Subcutaneous abdominal adipose tissue (tissue), 5 donors: ENCODE measurements around the gene ARHGAP28.
"Not testable (repeated sequence)": the region's sequence is repeated elsewhere in the genome, so short reads cannot be mapped to it uniquely, and the experiment has no call there.

Experiments used
- H3K27ac ChIP-seq: one replicate; pipeline ENCODE4 v1.7.0; 2013; ENCODE audit warnings: low read depth, mild to moderate bottlenecking, inconsistent platforms, low read length, moderate library complexity
- H3K27me3 ChIP-seq, 5 donors: one replicate each; pipeline ENCODE4 v1.7.0; 2013; ENCODE audit warnings: low read length in 5 of 5, inconsistent platforms in 1 of 5; ENCODE audit not compliant: control insufficient read depth in 5 of 5, insufficient read depth in 4 of 5
- H3K36me3 ChIP-seq, 5 donors: one replicate each; pipeline ENCODE4 v1.7.0; 2013; ENCODE audit warnings: low read length in 5 of 5; ENCODE audit not compliant: control insufficient read depth in 5 of 5, insufficient read depth in 5 of 5
- H3K4me1 ChIP-seq, 5 donors: one replicate each; pipeline ENCODE4 v1.7.0; 2013; ENCODE audit warnings: low read length in 5 of 5, mild to moderate bottlenecking in 3 of 5, moderate library complexity in 1 of 5; ENCODE audit not compliant: control insufficient read depth in 5 of 5, insufficient read depth in 5 of 5
- H3K4me3 ChIP-seq, 5 donors: one replicate each; pipeline ENCODE4 v1.7.0; 2013; ENCODE audit warnings: low read length in 5 of 5, low read depth in 1 of 5
- H3K9ac ChIP-seq, 5 donors: one replicate each; pipeline ENCODE4 v1.7.0; 2013; ENCODE audit warnings: low read length in 5 of 5, mild to moderate bottlenecking in 4 of 5, moderate library complexity in 3 of 5
- H3K9me3 ChIP-seq, 5 donors: one replicate each; pipeline ENCODE4 v1.7.0; 2013; ENCODE audit warnings: low read length in 5 of 5; ENCODE audit not compliant: control insufficient read depth in 5 of 5
- donor health status: healthy.
- donor health status: healthy.
- donor health status: healthy.
- donor health status: healthy.
- donor health status: healthy.

ARHGAP28 gene

DNA sequence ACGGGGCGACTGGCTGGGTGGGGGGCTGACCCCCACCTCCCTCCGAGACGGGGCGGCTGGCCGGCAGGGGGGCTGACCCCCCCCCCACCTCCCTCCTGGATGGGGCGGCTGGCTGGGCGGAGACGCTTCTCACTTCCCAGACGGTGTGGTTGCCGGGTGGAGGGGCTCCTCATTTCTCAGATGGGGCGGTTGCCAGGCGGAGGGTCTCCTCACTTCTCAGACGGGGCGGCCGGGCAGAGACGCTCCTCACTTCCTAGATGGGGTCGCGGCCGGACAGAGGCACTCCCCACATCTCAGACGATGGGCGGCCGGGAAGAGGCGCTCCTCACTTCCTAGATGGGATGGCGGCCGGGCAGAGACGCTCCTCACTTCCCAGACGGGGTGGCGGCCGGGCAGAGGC lies 98.0 kb downstream of the ARHGAP28 start:
- peaks cover 4 to 10% (median 9%) of the 10 kb centered on the region in 5 donors for H3K36me3 ChIP-seq
- not testable (repeated sequence) for H3K9me3 ChIP-seq, H3K27me3 ChIP-seq, H3K9ac ChIP-seq, H3K4me1 ChIP-seq, H3K27ac ChIP-seq, H3K4me3 ChIP-seq

DNA sequence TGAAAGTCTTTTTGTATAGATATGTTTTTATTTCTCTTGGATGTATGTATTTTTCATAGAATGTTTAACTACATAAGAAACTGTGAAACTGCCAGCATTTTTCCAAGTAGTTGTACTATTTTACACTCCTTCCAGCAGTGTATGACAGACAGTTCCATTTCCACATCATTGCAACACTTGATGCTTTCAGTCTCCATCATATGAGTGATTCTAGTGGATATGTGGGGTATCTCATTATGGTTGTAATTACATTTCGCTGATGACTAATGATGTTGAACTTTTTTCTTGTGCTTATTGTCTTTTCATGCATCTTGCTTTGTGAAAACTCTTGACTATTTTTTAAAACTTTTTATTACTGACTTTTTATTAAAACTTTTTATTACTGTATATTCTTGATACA lies 101.4 kb downstream of the ARHGAP28 start:
- Histone ChIP-seq H3K36me3 (peaks cover 0 to 6% (median 3%) of the 10 kb centered on the region in 5 donors), H3K9ac (no peak overlapping the region), H3K9me3 (peaks cover 0 to 6% (median 0%) of the 10 kb centered on the region in 5 donors), H3K4me3 (no peak overlapping the region), H3K27me3 (no peaks in the 10 kb centered on the region), H3K27ac (no peak overlapping the region), H3K4me1 (no peaks in the 10 kb centered on the region)

DNA sequence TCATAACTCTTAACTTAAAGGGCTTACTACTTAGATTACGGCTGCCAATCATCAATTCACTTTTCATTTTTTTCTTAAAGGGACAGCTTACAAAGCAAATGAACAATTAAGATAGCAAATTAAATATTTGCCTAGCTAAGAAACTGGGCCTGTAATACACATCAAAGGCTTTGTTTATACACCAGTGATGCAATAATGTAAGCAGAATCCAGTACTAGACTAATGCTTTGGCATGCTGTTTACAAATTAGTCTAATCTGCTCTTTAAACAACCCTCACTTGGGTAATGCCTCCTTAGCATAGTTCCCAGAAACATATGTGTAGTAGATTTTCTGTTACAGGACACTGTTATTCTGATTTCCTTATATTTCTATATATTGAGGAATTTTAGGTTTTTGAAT lies 105.8 kb downstream of the ARHGAP28 start:
- no peaks in the 10 kb centered on the region for H3K4me1 ChIP-seq
- peaks cover 0 to 16% (median 3%) of the 10 kb centered on the region in 5 donors for H3K36me3 ChIP-seq
- no peak overlapping the region for H3K9ac ChIP-seq
- H3K27me3 ChIP-seq = no peaks in the 10 kb centered on the region
- no peak overlapping the region for H3K4me3 ChIP-seq
- peaks cover 0 to 6% (median 0%) of the 10 kb centered on the region in 5 donors for H3K9me3 ChIP-seq
- no peak overlapping the region for H3K27ac ChIP-seq

DNA sequence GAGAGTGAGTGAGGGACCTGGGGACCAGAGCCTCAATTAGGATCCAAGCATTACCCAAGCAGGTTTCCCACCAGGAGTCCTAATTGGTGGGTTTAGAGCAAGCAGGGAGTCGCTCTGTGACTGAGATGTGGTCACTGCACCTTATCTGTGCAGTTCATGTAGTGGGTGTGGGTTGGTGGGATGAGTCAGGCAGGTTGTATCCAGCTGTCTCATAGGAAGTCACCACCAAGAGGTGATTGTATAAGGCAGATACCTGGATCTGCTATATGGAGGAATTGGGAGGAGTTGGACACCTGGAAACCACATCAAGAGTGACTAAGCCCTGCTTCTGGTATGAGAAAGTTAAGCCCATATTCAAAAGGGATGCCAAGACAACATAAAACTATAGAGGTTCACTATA lies 106.8 kb downstream of the ARHGAP28 start:
- no peaks in the 10 kb centered on the region for H3K4me1 ChIP-seq
- no peak overlapping the region for H3K4me3 ChIP-seq
- H3K9ac ChIP-seq = no peak overlapping the region
- H3K36me3 ChIP-seq = peaks cover 0 to 16% (median 3%) of the 10 kb centered on the region in 5 donors
- no peak overlapping the region for H3K27ac ChIP-seq
- H3K9me3 ChIP-seq = peaks cover 0 to 6% (median 0%) of the 10 kb centered on the region in 5 donors
- H3K27me3 ChIP-seq = no peaks in the 10 kb centered on the region

DNA sequence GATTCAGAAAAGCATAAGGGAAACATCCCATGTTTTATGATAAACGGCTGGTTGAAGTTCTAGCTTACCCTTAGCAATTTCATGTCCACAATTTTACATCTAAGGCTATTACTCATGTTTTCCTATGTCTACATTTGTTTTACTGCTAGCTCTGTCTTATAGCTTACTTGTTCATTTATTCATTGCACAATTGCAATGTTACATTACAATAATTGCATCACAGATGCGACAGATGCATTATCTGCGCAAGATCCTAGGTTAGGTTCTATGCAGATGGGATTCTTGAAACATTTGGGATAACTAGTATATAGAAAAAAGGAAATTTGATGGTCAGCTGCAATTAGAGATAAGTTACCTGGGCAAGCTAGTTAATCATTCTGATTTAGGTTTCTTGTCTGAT lies 108.4 kb downstream of the ARHGAP28 start:
- no peak overlapping the region for H3K4me3 ChIP-seq
- no peaks in the 10 kb centered on the region for H3K9me3 ChIP-seq

DNA sequence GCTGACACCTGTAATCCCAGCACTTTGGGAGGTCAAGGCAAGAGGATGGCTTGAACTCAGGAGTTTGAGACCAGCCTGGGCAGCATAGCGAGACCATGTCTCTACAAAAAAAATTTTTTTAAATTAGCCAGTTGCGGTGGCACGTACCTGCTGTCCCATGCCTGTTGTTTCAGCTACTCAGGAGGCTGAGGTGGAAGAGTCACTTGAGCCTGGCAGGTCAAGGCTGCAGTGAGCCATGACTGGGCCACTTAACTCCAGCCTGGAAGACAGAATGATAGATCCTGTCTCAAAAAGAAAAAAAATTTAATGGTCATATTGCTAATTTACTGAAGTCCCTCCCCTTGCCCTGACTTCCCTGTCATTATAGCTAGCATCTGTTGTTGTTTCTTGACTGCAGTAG lies 112.6 kb downstream of the ARHGAP28 start:
- H3K4me1 ChIP-seq = no peaks in the 10 kb centered on the region
- peaks cover 0 to 12% (median under 1%) of the 10 kb centered on the region in 5 donors for H3K36me3 ChIP-seq
- H3K9me3 ChIP-seq = no peaks in the 10 kb centered on the region
- H3K4me3 ChIP-seq = no peak overlapping the region
- H3K27ac ChIP-seq = no peak overlapping the region
- H3K27me3 ChIP-seq = no peaks in the 10 kb centered on the region
- no peak overlapping the region for H3K9ac ChIP-seq

More for the DNA sequence above, 108.4 kb downstream of the ARHGAP28 start:
- no peak overlapping the region for H3K27ac ChIP-seq
- H3K9ac ChIP-seq = no peak overlapping the region
- H3K27me3 ChIP-seq = no peaks in the 10 kb centered on the region
- peaks cover 0 to 12% (median 3%) of the 10 kb centered on the region in 5 donors for H3K36me3 ChIP-seq
- no peaks in the 10 kb centered on the region for H3K4me1 ChIP-seq

DNA sequence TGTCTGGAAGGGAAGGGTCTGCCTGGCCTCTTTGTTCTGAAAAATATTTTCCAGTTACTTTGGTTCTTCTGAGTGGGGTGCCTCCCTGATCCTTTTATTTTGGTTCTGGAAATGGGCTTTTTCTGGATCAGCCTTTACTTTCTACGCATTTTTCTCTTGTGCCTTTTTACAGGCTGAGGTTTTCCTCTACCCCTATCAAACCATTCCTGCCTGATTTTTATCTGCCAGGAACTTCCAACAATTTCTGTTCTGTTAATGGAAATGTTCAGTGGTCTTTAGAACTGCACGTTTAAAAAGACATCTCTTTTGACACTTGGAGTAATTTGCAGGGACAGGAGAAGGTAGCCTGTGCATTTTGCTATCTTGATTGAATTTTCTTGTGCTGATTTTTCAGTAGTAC lies 113.8 kb downstream of the ARHGAP28 start:
- H3K27me3 ChIP-seq = no peaks in the 10 kb centered on the region
- no peak overlapping the region for H3K9ac ChIP-seq
- H3K9me3 ChIP-seq = no peaks in the 10 kb centered on the region
- H3K4me3 ChIP-seq = no peak overlapping the region
- H3K4me1 ChIP-seq = no peaks in the 10 kb centered on the region
- H3K27ac ChIP-seq = no peak overlapping the region
- peaks cover 0 to 6% (median 0%) of the 10 kb centered on the region in 5 donors for H3K36me3 ChIP-seq

DNA sequence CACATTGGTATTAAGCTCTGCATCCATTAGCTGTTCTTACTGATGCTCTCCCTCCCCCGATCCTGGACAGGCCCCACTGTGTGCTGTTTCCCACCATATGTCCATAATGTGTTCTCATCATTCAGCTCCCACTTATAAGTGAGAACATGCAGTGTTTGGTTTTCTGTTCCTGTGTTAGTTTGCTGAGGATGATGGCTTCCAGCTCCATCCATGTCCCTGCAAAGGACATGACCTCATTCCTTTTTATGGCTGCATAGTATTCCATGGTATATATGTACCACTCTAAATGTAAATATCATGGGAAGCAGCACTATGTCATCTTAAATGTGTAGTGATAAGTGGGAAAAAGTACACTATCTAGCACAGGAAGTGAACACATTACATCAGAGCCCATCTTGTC lies 116.0 kb downstream of the ARHGAP28 start:
- not testable (repeated sequence) for H3K27ac ChIP-seq, H3K9me3 ChIP-seq, H3K4me3 ChIP-seq, H3K36me3 ChIP-seq, H3K9ac ChIP-seq, H3K4me1 ChIP-seq, H3K27me3 ChIP-seq

DNA sequence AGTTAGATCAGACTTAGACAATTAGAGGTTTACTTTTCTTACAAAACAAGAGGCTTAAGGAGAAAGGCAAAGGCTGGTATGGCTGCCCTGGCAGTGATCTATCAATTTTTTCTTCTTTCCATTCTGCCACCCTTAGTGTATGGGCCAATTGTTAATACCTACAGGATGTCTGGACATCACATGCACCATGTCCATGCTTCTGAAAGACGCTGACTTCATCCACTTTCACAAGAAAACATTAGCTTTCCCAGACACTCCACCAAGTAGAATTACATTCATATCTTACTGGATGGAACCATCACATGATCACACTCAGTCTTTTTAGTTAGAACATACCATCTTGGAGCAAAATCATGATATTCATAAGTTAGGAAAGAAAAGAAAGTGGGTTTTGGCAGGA lies 120.9 kb downstream of the ARHGAP28 start:
- Histone ChIP-seq H3K4me3 (no peak overlapping the region), H3K9ac (no peak overlapping the region), H3K27me3 (no peaks in the 10 kb centered on the region), H3K36me3 (peaks cover 5 to 21% (median 10%) of the 10 kb centered on the region in 5 donors), H3K4me1 (no peaks in the 10 kb centered on the region), H3K27ac (no peak overlapping the region), H3K9me3 (peaks cover 0 to 4% (median 4%) of the 10 kb centered on the region in 5 donors)

DNA sequence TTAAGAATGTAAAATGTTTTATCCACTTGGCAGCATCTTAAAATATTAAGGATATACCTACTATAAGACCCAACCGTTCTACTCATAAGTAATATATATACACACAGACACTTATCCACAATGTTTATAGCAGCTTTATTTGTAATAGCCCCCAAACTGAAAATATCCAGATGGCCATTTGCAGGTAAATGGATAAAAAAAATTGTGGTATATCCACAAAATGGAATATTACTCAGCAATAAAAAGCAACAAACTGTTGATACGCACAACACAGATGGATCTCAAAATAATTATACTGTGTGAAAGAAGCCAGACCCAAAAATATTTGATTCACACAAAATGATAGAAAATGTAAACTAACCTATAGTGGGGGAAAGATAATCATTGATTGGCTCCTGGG lies 122.0 kb downstream of the ARHGAP28 start:
- no peak overlapping the region for H3K4me3 ChIP-seq
- no peak overlapping the region for H3K27ac ChIP-seq
- H3K27me3 ChIP-seq = no peaks in the 10 kb centered on the region
- peaks cover 0 to 4% (median 4%) of the 10 kb centered on the region in 5 donors for H3K9me3 ChIP-seq
- H3K9ac ChIP-seq = no peak overlapping the region
- H3K36me3 ChIP-seq = peaks cover 5 to 21% (median 12%) of the 10 kb centered on the region in 5 donors
- no peaks in the 10 kb centered on the region for H3K4me1 ChIP-seq

DNA sequence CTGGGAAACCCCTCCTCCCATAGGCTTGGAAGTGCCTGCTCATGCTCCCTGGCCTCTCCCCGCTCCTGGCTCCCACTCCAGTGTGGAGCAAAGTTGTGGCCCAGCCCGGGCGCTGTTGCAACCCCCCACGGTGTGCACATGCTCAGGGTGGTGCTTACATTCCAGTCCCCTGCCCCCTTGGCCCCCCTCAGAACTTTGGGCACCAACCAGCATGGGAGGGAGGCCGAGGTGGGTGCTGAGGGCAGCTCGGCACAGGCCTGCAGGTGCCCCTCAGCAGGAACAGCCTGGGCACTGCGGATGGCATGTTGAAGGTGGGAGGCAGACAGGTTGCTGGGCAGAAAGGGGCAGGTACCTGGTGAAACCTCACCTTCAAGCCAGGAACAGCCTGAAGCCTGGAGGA lies 125.3 kb downstream of the ARHGAP28 start:
- Histone ChIP-seq H3K9me3 (peaks cover 0 to 4% (median 4%) of the 10 kb centered on the region in 5 donors), H3K27ac (no peak overlapping the region), H3K9ac (no peak overlapping the region), H3K4me3 (no peak overlapping the region), H3K36me3 (peaks cover 5 to 23% (median 12%) of the 10 kb centered on the region in 5 donors), H3K27me3 (no peaks in the 10 kb centered on the region), H3K4me1 (no peaks in the 10 kb centered on the region)
